A673 (cell line): Measurements from ENCODE around the gene ADAMTS14.

Experiments
- EZH2 ChIP-seq: fragments of 200-600 bp; sonication (generic); IDR thresholded peaks from 2 replicates; pipeline ENCODE4 v1.6.1; 2017; ENCODE audit warnings: borderline replicate concordance, low read depth, mild to moderate bottlenecking, mixed read lengths, antibody characterized with exemption, low read length; ENCODE audit not compliant: poor library complexity, severe bottlenecking
- TF ChIP-seq, protein P1 (sequence below): fragments of 300-800, 200-600 bp; sonication (generic); conservative IDR thresholded peaks from 2 replicates; pipeline ENCODE4 v1.5.1; 2017; ENCODE audit warnings: low read depth, mild to moderate bottlenecking, antibody characterized with exemption, low read length, moderate library complexity, mixed read lengths

DNA sequence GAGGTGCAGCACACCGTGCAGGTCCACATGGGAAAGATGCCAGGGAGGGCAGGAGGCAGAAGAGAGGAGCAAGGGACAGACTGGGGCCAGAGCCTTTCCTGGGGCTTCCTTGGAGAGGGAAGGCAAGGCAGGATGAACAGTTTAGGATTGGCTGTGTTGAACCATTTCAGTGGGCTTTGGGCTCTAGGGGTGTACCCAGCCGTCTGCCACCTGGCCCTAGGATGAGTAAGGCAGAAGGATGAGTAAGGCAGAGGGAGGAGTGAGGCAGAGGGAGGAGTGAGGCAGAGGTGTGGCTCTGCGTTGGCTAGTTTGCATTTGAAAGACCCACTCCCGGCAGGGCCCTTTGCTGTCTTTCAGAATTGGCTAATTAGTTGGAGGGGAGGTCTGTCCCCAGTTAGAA is 38.3 kb upstream of the ADAMTS14 start:
- TF ChIP-seq, protein P1, sequence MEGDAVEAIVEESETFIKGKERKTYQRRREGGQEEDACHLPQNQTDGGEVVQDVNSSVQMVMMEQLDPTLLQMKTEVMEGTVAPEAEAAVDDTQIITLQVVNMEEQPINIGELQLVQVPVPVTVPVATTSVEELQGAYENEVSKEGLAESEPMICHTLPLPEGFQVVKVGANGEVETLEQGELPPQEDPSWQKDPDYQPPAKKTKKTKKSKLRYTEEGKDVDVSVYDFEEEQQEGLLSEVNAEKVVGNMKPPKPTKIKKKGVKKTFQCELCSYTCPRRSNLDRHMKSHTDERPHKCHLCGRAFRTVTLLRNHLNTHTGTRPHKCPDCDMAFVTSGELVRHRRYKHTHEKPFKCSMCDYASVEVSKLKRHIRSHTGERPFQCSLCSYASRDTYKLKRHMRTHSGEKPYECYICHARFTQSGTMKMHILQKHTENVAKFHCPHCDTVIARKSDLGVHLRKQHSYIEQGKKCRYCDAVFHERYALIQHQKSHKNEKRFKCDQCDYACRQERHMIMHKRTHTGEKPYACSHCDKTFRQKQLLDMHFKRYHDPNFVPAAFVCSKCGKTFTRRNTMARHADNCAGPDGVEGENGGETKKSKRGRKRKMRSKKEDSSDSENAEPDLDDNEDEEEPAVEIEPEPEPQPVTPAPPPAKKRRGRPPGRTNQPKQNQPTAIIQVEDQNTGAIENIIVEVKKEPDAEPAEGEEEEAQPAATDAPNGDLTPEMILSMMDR, result no peak
- no peak for TF ChIP-seq EZH2
